GM12892 (cell line): ENCODE results near the gene C18orf32.

Experiments used
- DNase-seq: peaks from one replicate; pipeline ENCODE4 v3.0.0; 2011; ENCODE audit not compliant: insufficient read length
- FAIRE-seq: peaks from 2 replicates; lab custom pipeline; 2011; peaks lifted over from hg19 to GRCh38; lab: Jason Lieb, UNC
- POLR2A ChIP-seq: IDR thresholded peaks from 2 replicates; pipeline ENCODE4 v1.6.1; 2011; ENCODE audit warnings: low read depth, low read length, control low read depth
- POLR2AphosphoS5 ChIP-seq: IDR thresholded peaks from 2 replicates; pipeline ENCODE4 v1.6.1; 2011; ENCODE audit warnings: low read depth, low read length, control low read depth
- TAF1 ChIP-seq: IDR thresholded peaks from 2 replicates; pipeline ENCODE4 v1.6.1; 2011; ENCODE audit warnings: low read depth, mild to moderate bottlenecking, control low read depth, low read length, borderline replicate concordance

Gene C18orf32

GRCh38 chr18:49432602-49433001 is 54.4 kb downstream of the C18orf32 start:
- FAIRE-seq, result no peak
- DNase-seq, result no peak
- TF ChIP-seq TAF1 (no peak), POLR2AphosphoS5 (no peak)

GRCh38 chr18:49431165-49431962 is 55.7 kb downstream of the C18orf32 start:
- FAIRE-seq (no peak), DNase-seq (no peak)
- TF ChIP-seq POLR2A, result no peak
- no peak for TF ChIP-seq POLR2AphosphoS5
- no peak for TF ChIP-seq TAF1
